IPS-18c (cell line): ENCODE data around the gene MED6.

ENCODE experiments used
- H3K4me3 ChIP-seq: 2 replicates; pipeline ENCODE4 v1.7.0; 2013; ENCODE audit warnings: low read depth, mild to moderate bottlenecking, low read length, moderate library complexity; ENCODE audit not compliant: insufficient read depth
- H3K9me3 ChIP-seq: one replicate; pipeline ENCODE4 v1.6.1; 2013; ENCODE audit warnings: mild to moderate bottlenecking, low read length, moderate library complexity; ENCODE audit not compliant: control insufficient read depth, insufficient read depth

The MED6 gene

GRCh38 chr14:70534904-70535303, 65.6 kb downstream of the MED6 start, which contains the start of gene ADAM20:
Gene ADAM20 (minus strand): TSS chr14:70535004. CDS start chr14:70524757, 10,247 bp downstream.
- peaks cover 5% of the 10 kb centered on the region for H3K9me3 ChIP-seq
- no peak within 1 kb of the TSS for H3K4me3 ChIP-seq
